Measurements from ENCODE around the gene SH3TC1. TPM values are rescaled to one million over a fixed set of nuclear protein-coding genes. Genes with fewer than 3 reads are reported as not detected.

Gene SH3TC1
- total RNA-seq, 1 donor from 2014 or later, result 20.2 TPM

- DNase-seq, result no peak
Measured at GRCh38 chr4:8277356-8278008, 78.4 kb downstream of the SH3TC1 start.

- no peak for DNase-seq
Measured at GRCh38 chr4:8278009-8278395, 78.9 kb downstream of the SH3TC1 start.

- peak; percentile 83 for DNase-seq
Measured at GRCh38 chr4:8278421-8279287, 79.6 kb downstream of the SH3TC1 start.

GRCh38 chr4:8279321-8280157, 80.4 kb downstream of the SH3TC1 start:
- DNase-seq, result no peak

- no peak for DNase-seq
Measured at GRCh38 chr4:8280158-8280875, 81.2 kb downstream of the SH3TC1 start.

GRCh38 chr4:8280876-8281440, 81.9 kb downstream of the SH3TC1 start:
- DNase-seq, result no peak

GRCh38 chr4:8281519-8282133, 82.5 kb downstream of the SH3TC1 start:
- peak; percentile 89 for DNase-seq

GRCh38 chr4:8282134-8282641, 83.1 kb downstream of the SH3TC1 start:
- no peak for DNase-seq

- DNase-seq, result no peak
Measured at GRCh38 chr4:8282742-8283141, 83.7 kb downstream of the SH3TC1 start.

GRCh38 chr4:8283161-8283560, 84.1 kb downstream of the SH3TC1 start:
- no peak for DNase-seq

- DNase-seq, result no peak
Measured at GRCh38 chr4:8283631-8284121, 84.6 kb downstream of the SH3TC1 start.

- no peak for DNase-seq
Measured at GRCh38 chr4:8284391-8284790, 85.3 kb downstream of the SH3TC1 start.

- no peak for DNase-seq
Measured at GRCh38 chr4:8285143-8285975, 86.3 kb downstream of the SH3TC1 start.

- no peak for DNase-seq
Measured at GRCh38 chr4:8285976-8286718, 87.1 kb downstream of the SH3TC1 start.

- DNase-seq, result no peak
Measured at GRCh38 chr4:8286719-8287342, 87.7 kb downstream of the SH3TC1 start.

GRCh38 chr4:8287343-8288280, 88.5 kb downstream of the SH3TC1 start:
- DNase-seq, result no peak

GRCh38 chr4:8289151-8289750, 90.2 kb downstream of the SH3TC1 start:
- DNase-seq, result no peak
